Left lung (tissue), 10 donors: ENCODE measurements around the gene AMDHD2. TPM values are rescaled to one million over a fixed set of nuclear protein-coding genes. Genes with fewer than 3 reads are reported as not detected.
"Not testable (repeated sequence)": the region's sequence is repeated elsewhere in the genome, so short reads cannot be mapped to it uniquely, and the experiment has no call there.

Experiments
- ATAC-seq: fragments of 200-7000 bp; cut with Tn5 transposase; one replicate; pipeline ENCODE4 v1.9.1; 2020; ENCODE audit warnings: moderate library complexity
- DNase-seq, 4 donors: peaks; one replicate each; pipeline ENCODE4 v3.0.0-alpha.2; 2013 to 2020
- H3K27ac ChIP-seq, 2 donors: fragments of 200-600 bp; sonication (generic) in 1 of 2; one replicate each; pipeline versions ENCODE4 v1.5.0 to v1.8.0; 2020 to 2021
- H3K27me3 ChIP-seq, 2 donors: fragments of 200-600 bp; sonication (generic) in 1 of 2; one replicate each; pipeline versions ENCODE4 v1.5.0 to v1.8.0; 2020 to 2021
- H3K36me3 ChIP-seq, 2 donors: fragments of 200-600 bp; sonication (generic) in 1 of 2; one replicate each; pipeline versions ENCODE4 v1.5.0 to v1.8.0; 2020 to 2021
- H3K4me1 ChIP-seq, 2 donors: fragments of 200-600 bp; one replicate each; pipeline ENCODE4 v1.8.0; 2021
- H3K4me3 ChIP-seq, 2 donors: fragments of 200-600 bp; sonication (generic) in 1 of 2; one replicate each; pipeline versions ENCODE4 v1.5.0 to v1.8.0; 2020 to 2021; ENCODE audit warnings: mild to moderate bottlenecking in 1 of 2
- H3K9me3 ChIP-seq, 2 donors: fragments of 200-600 bp; sonication (generic) in 1 of 2; one replicate each; pipeline versions ENCODE4 v1.5.0 to v1.8.0; 2020 to 2021
- CTCF ChIP-seq, 2 donors: fragments of 200-600 bp; sonication (generic) in 1 of 2; IDR thresholded peaks; one replicate each; pipeline versions ENCODE4 v1.5.0 to v1.8.0; 2021; ENCODE audit warnings: antibody characterized with exemption in 2 of 2
- intact Hi-C, 2 donors: fragments of 100-400 bp; cut with DNase I; formaldehyde crosslinking; loops; one replicate each; pipeline versions ENCODE4 v1.11.2 to v1.14.2; 2022
- polyA plus RNA-seq, 6 donors: library from polyadenylated mRNA; unstranded; fragments of 120-200 nt; gene quantifications; one replicate each; pipeline ENCODE4 v1.2.1, GENCODE V29; 2013; ENCODE audit not compliant: insufficient read length in 6 of 6
- total RNA-seq, 2 donors: library from RNA; stranded (reverse); fragmentation: NEBNext Ultra II Directional; extraction: Animal tissue kit (Norgen Biotek cat#: 25700); gene quantifications; one replicate each; pipeline ENCODE4 v1.2.1, GENCODE V29; 2021
- donor health status: DM: no; HTN: yes; CAD: no.
- donor health status: DM: no; HTN: no; CAD: no.

Gene AMDHD2
- total and polyA plus RNA-seq, 8 donors, result 13.4 to 62.4 (median 17.4) TPM

- DNase-seq (no peak), ATAC-seq (peak; percentile 3)
- intact Hi-C loops, result no loop called here
- peak overlapping the region in 1 of 2 donors; percentile 84 for H3K4me3 ChIP-seq
- H3K27me3 ChIP-seq, result peaks cover 0 to 26% of the 10 kb centered on the region in 2 donors
- no peak for TF ChIP-seq CTCF (IDR thresholded peaks at IDR 0.05)
- H3K36me3 ChIP-seq, result no peaks in the 10 kb centered on the region
- peak overlapping the region in 1 of 2 donors; percentile 9 for H3K27ac ChIP-seq
- peaks cover 29 to 67% of the 10 kb centered on the region in 2 donors for H3K4me1 ChIP-seq
- H3K9me3 ChIP-seq, result no peaks in the 10 kb centered on the region
Measured at GRCh38 chr16:2476741-2477140, 43.4 kb upstream of the AMDHD2 start.

- H3K27me3 ChIP-seq, result peaks cover 0 to 21% of the 10 kb centered on the region in 2 donors
- peaks cover 27 to 66% of the 10 kb centered on the region in 2 donors for H3K4me1 ChIP-seq
- intact Hi-C loops, result no loop called here
- H3K36me3 ChIP-seq, result no peaks in the 10 kb centered on the region
- no peak for ATAC-seq
- TF ChIP-seq CTCF (IDR thresholded peaks at IDR 0.05), result no peak
- DNase-seq, result no peak
- no peaks in the 10 kb centered on the region for H3K9me3 ChIP-seq
- no peak overlapping the region for H3K4me3 ChIP-seq
- H3K27ac ChIP-seq, result peak overlapping the region in 1 of 2 donors; percentile 9
Measured at GRCh38 chr16:2477327-2477726, 42.8 kb upstream of the AMDHD2 start.

- no peak for TF ChIP-seq CTCF (IDR thresholded peaks at IDR 0.05)
- ATAC-seq (no peak), DNase-seq (no peak)
- no peaks in the 10 kb centered on the region for H3K9me3 ChIP-seq
- peaks cover 0 to 11% of the 10 kb centered on the region in 2 donors for H3K27me3 ChIP-seq
- H3K36me3 ChIP-seq, result no peaks in the 10 kb centered on the region
- intact Hi-C loops, result no loop called here
- H3K4me1 ChIP-seq, result peaks cover 35 to 67% of the 10 kb centered on the region in 2 donors
- no peak overlapping the region for H3K4me3 ChIP-seq
- no peak overlapping the region for H3K27ac ChIP-seq
Measured at GRCh38 chr16:2478279-2478678, 41.9 kb upstream of the AMDHD2 start.

GRCh38 chr16:2479996-2480395 is 40.2 kb upstream of the AMDHD2 start:
- H3K27me3 ChIP-seq, H3K4me3 ChIP-seq, H3K36me3 ChIP-seq, DNase-seq, intact Hi-C loops, H3K9me3 ChIP-seq, H3K27ac ChIP-seq, ATAC-seq: not testable (repeated sequence)
- H3K4me1 ChIP-seq, result peaks cover 38 to 66% of the 10 kb centered on the region in 2 donors

- Histone ChIP-seq H3K4me3 (no peak overlapping the region), H3K4me1 (peaks cover 34 to 68% of the 10 kb centered on the region in 2 donors), H3K9me3 (no peaks in the 10 kb centered on the region), H3K36me3 (peaks cover 0 to 4% of the 10 kb centered on the region in 2 donors), H3K27me3 (no peaks in the 10 kb centered on the region), H3K27ac (peak overlapping the region; percentile 9 to 44)
- no peak for TF ChIP-seq CTCF (IDR thresholded peaks at IDR 0.05)
- ATAC-seq, result peak; percentile 79
- intact Hi-C loops, result no loop called here
- DNase-seq, result peak in 1 of 4 donors; percentile 83
Measured at GRCh38 chr16:2480948-2481347, 39.2 kb upstream of the AMDHD2 start.

GRCh38 chr16:2481676-2482075 is 38.5 kb upstream of the AMDHD2 start:
- no peak for DNase-seq
- no peak for TF ChIP-seq CTCF (IDR thresholded peaks at IDR 0.05)
- peaks cover 33 to 68% of the 10 kb centered on the region in 2 donors for H3K4me1 ChIP-seq
- ATAC-seq, result no peak
- peak overlapping the region; percentile 4 to 44 for H3K27ac ChIP-seq
- no peaks in the 10 kb centered on the region for H3K27me3 ChIP-seq
- H3K36me3 ChIP-seq, result peaks cover 0 to 5% of the 10 kb centered on the region in 2 donors
- H3K4me3 ChIP-seq, result no peak overlapping the region
- intact Hi-C loops, result no loop called here
- no peaks in the 10 kb centered on the region for H3K9me3 ChIP-seq
